Activated T-helper 2 cell treated with anti-CD3 and anti-CD28 coated beads, Interferon-gamma antibody, Interleukin-2, Interleukin-4, amounts not matched to agents 10 μg/mL and 5 μg/mL and 100 μg/mL, durations not matched to agents 14 hours and 24 hours and 36 hours (primary cell): ENCODE data around the gene DDX39A. TPM values are rescaled to one million over a fixed set of nuclear protein-coding genes. Genes with fewer than 3 reads are reported as not detected.
A peak's percentile ranks its signal among the peaks of the same experiment; 100 is the strongest.
"Not testable (repeated sequence)": the region's sequence is repeated elsewhere in the genome, so short reads cannot be mapped to it uniquely, and the experiment has no call there.

Experiments used
- DNase-seq: peaks from one replicate; pipeline ENCODE4 v3.0.0; 2021; ENCODE audit warnings: low spot score
- H3K27ac Mint-ChIP-seq: one replicate; pipeline ENCODE4 v1.8.0; 2021; ENCODE audit warnings: mixed read lengths
- H3K27me3 Mint-ChIP-seq: one replicate; pipeline ENCODE4 v1.8.0; 2021; ENCODE audit warnings: low read depth, mixed read lengths
- H3K36me3 Mint-ChIP-seq: one replicate; pipeline ENCODE4 v1.8.0; 2021; ENCODE audit warnings: low read depth, mixed read lengths
- H3K4me1 Mint-ChIP-seq: one replicate; pipeline ENCODE4 v1.8.0; 2021; ENCODE audit warnings: low read depth, mixed read lengths
- H3K4me3 Mint-ChIP-seq: one replicate; pipeline ENCODE4 v1.8.0; 2021; ENCODE audit warnings: low read depth, mild to moderate bottlenecking, moderate library complexity, mixed read lengths
- H3K9me3 Mint-ChIP-seq: one replicate; pipeline ENCODE4 v1.8.0; 2021; ENCODE audit warnings: mixed read lengths
- intact Hi-C: fragments of 100-400 bp; cut with micrococcal nuclease; formaldehyde crosslinking; loops from one replicate; pipeline ENCODE4 v1.15.1; 2023
- total RNA-seq: library from RNA; stranded (reverse); gene quantifications from 2 replicates; pipeline ENCODE4 v1.2.3, GENCODE V29; 2022

DDX39A gene
- 268 TPM in 2 replicates for total RNA-seq

- Mint-ChIP-seq H3K4me3 (peak within 1 kb of the TSS; percentile 93), H3K9me3 (no peaks in the 10 kb centered on the region), H3K4me1 (peaks cover 20% of the 10 kb centered on the region), H3K36me3 (peaks cover 38% of the 10 kb centered on the region), H3K27me3 (no peaks in the 10 kb centered on the region), H3K27ac (peak within 1 kb of the TSS; percentile 97)
- intact Hi-C loops = loop anchor here (1.0 to 2.0 kb wide), 4 partner anchors 14 to 282 kb away; partner anchors contain the start of genes ASF1B and PKN1
- peak; percentile 99 for DNase-seq
These were observed at the start of gene DDX39A for GRCh38 chr19:14419106-14419813. Gene DDX39A (minus strand): TSS chr19:14419341. CDS start chr19:14413220, 6,121 bp downstream.

- H3K27ac Mint-ChIP-seq = no peak overlapping the region
- H3K4me1 Mint-ChIP-seq = peaks cover 3% of the 10 kb centered on the region
- DNase-seq = no peak
- no peaks in the 10 kb centered on the region for H3K9me3 Mint-ChIP-seq
- peaks cover 3% of the 10 kb centered on the region for H3K27me3 Mint-ChIP-seq
- H3K36me3 Mint-ChIP-seq = peaks cover 61% of the 10 kb centered on the region
- intact Hi-C loops = no loop called here
- no peak overlapping the region for H3K4me3 Mint-ChIP-seq
These were observed 48.7 kb upstream of the DDX39A start for GRCh38 chr19:14467816-14468215.

GRCh38 chr19:14467391-14467790 is 48.2 kb upstream of the DDX39A start:
- Mint-ChIP-seq H3K36me3 (peaks cover 65% of the 10 kb centered on the region), H3K4me1 (peaks cover 3% of the 10 kb centered on the region), H3K9me3 (no peaks in the 10 kb centered on the region), H3K27me3 (no peaks in the 10 kb centered on the region), H3K4me3 (no peak overlapping the region), H3K27ac (no peak overlapping the region)
- intact Hi-C loops = no loop called here
- no peak for DNase-seq

DNA sequence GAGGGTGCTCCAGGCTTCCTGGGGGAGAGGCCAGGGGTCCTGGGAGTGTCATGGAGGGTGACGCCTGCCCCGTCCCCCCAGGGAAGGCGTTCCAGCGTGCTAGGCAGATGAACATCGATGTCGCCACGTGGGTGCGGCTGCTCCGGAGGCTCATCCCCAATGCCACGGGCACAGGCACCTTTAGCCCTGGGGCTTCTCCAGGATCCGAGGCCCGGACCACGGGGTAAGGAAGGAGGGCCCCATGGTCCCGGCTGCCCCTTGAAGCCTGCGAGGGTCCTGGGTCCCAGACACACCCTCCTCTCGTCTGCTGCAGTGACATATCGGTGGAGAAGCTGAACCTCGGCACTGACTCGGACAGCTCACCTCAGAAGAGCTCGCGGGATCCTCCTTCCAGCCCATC is 44.6 kb upstream of the DDX39A start:
- Mint-ChIP-seq H3K27me3 (no peaks in the 10 kb centered on the region), H3K4me3 (no peak overlapping the region), H3K9me3 (no peaks in the 10 kb centered on the region), H3K36me3 (peaks cover 78% of the 10 kb centered on the region), H3K4me1 (no peaks in the 10 kb centered on the region), H3K27ac (no peak overlapping the region)
- no peak for DNase-seq
- intact Hi-C loops = no loop called here

DNA sequence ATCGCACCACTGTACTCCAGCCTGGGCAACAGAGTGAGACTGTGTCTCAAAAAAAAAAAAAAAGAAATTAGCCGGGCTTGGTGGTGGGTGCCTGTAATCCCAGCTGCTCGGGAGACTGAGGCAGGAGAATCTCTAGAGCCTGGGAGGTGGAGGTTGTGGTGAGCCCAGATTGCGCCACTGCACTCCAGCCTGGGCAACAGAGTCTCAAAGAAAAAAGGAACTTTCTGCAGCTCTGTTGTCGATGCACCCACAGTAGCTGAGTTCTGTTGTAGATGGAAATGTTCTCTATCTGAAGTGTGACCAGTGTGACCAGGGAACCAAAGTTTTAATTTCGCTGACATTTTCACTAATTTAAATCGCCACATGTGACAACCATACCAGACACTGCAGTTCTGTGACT is 43.3 kb upstream of the DDX39A start:
- H3K4me3 Mint-ChIP-seq, DNase-seq, H3K4me1 Mint-ChIP-seq, intact Hi-C loops, H3K27me3 Mint-ChIP-seq, H3K9me3 Mint-ChIP-seq, H3K27ac Mint-ChIP-seq: not testable (repeated sequence)
- peaks cover 81% of the 10 kb centered on the region for H3K36me3 Mint-ChIP-seq

GRCh38 chr19:14460935-14461334 is 41.8 kb upstream of the DDX39A start:
- Mint-ChIP-seq H3K27ac (no peak overlapping the region), H3K36me3 (peaks cover 71% of the 10 kb centered on the region)

DNA sequence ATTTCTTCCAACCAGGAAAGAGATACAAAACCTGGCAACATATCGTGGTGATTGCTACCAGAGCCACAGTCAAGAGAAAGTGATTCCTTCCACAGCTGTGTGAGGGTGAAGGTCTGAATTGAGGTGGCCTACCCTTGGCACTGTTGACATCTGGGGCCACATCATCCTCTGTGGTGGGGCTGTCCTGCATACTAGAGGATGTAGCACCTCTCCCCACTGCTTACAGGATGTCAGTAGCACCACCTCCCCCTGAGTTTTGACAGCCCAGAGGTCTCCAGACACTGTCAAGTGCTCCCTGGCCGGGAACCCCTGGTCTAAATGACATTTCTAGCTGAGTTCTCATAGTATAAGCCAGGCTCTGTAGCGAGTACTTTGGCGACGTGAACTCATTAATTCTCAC is 40.6 kb upstream of the DDX39A start:
- Mint-ChIP-seq H3K4me1 (no peaks in the 10 kb centered on the region), H3K27me3 (no peaks in the 10 kb centered on the region), H3K36me3 (peaks cover 70% of the 10 kb centered on the region), H3K27ac (no peak overlapping the region), H3K9me3 (no peaks in the 10 kb centered on the region), H3K4me3 (no peak overlapping the region)
- intact Hi-C loops = no loop called here
- DNase-seq = no peak

More at GRCh38 chr19:14460935-14461334, 41.8 kb upstream of the DDX39A start:
- intact Hi-C loops = no loop called here
- H3K27me3 Mint-ChIP-seq = no peaks in the 10 kb centered on the region
- H3K9me3 Mint-ChIP-seq = no peaks in the 10 kb centered on the region
- no peaks in the 10 kb centered on the region for H3K4me1 Mint-ChIP-seq
- no peak for DNase-seq
- H3K4me3 Mint-ChIP-seq = no peak overlapping the region

- intact Hi-C loops, H3K4me3 Mint-ChIP-seq: not testable (repeated sequence)
These were observed 33.2 kb upstream of the DDX39A start for GRCh38 chr19:14452303-14452702.

GRCh38 chr19:14450876-14451275 is 31.7 kb upstream of the DDX39A start:
- no peaks in the 10 kb centered on the region for H3K27me3 Mint-ChIP-seq
- intact Hi-C loops = no loop called here
- peaks cover 2% of the 10 kb centered on the region for H3K4me1 Mint-ChIP-seq
- H3K27ac Mint-ChIP-seq = no peak overlapping the region
- peaks cover 73% of the 10 kb centered on the region for H3K36me3 Mint-ChIP-seq
- no peak overlapping the region for H3K4me3 Mint-ChIP-seq
- no peaks in the 10 kb centered on the region for H3K9me3 Mint-ChIP-seq
- DNase-seq = no peak

More at GRCh38 chr19:14452303-14452702, 33.2 kb upstream of the DDX39A start:
- H3K9me3 Mint-ChIP-seq, DNase-seq, H3K27me3 Mint-ChIP-seq, H3K4me1 Mint-ChIP-seq, H3K27ac Mint-ChIP-seq: not testable (repeated sequence)
- peaks cover 62% of the 10 kb centered on the region for H3K36me3 Mint-ChIP-seq

GRCh38 chr19:14450168-14450874 is 31.2 kb upstream of the DDX39A start:
- no peak overlapping the region for H3K4me3 Mint-ChIP-seq
- peaks cover 2% of the 10 kb centered on the region for H3K4me1 Mint-ChIP-seq
- intact Hi-C loops = no loop called here
- H3K9me3 Mint-ChIP-seq = no peaks in the 10 kb centered on the region
- DNase-seq = peak; percentile 68
- no peaks in the 10 kb centered on the region for H3K27me3 Mint-ChIP-seq
- no peak overlapping the region for H3K27ac Mint-ChIP-seq
- H3K36me3 Mint-ChIP-seq = peaks cover 70% of the 10 kb centered on the region

DNA sequence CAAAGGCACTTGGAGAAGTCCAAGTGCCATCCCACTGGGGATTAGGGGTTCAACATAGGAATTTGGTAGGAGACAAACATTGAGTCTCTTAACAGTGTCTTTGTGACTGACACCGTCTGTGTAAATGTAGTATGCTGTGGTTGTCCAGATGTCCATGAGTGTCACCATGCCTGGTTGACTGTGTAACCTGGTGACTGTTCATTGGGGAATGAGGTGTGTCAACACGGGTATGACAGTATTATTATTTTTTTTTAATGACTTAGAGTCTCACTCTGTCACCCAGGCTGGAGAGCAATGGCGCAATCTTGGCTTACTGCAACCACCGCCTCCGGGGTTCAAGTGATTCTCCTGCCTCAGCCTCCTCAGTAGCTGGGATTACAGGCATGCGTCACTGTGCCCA is 30.2 kb upstream of the DDX39A start:
- H3K36me3 Mint-ChIP-seq = peaks cover 70% of the 10 kb centered on the region
- H3K4me1 Mint-ChIP-seq = peaks cover 4% of the 10 kb centered on the region
- H3K27ac Mint-ChIP-seq = no peak overlapping the region
- H3K27me3 Mint-ChIP-seq = no peaks in the 10 kb centered on the region
- no peak for DNase-seq
- H3K4me3 Mint-ChIP-seq = no peak overlapping the region
- H3K9me3 Mint-ChIP-seq = no peaks in the 10 kb centered on the region
- intact Hi-C loops = no loop called here

GRCh38 chr19:14446336-14447036 is 27.3 kb upstream of the DDX39A start:
- Mint-ChIP-seq H3K36me3 (peaks cover 74% of the 10 kb centered on the region), H3K27ac (no peak overlapping the region), H3K27me3 (no peaks in the 10 kb centered on the region), H3K4me1 (peaks cover 4% of the 10 kb centered on the region), H3K4me3 (no peak overlapping the region), H3K9me3 (no peaks in the 10 kb centered on the region)
- intact Hi-C loops = no loop called here
- no peak for DNase-seq
